Smooth muscle cell (in vitro differentiated cells): ENCODE results near the gene IWS1. TPM values are rescaled to one million over a fixed set of nuclear protein-coding genes. Genes with fewer than 3 reads are reported as not detected.

Source experiments
- DNase-seq: peaks from one replicate; lab custom pipeline; 2025; ENCODE audit not compliant: unreplicated experiment; lab: John Stamatoyannopoulos, UW
- H2AFZ ChIP-seq: fragments of 200-600 bp; sonication (generic); 2 replicates; pipeline ENCODE4 v1.6.0; 2016; ENCODE audit warnings: antibody characterized with exemption, low read depth, mild to moderate bottlenecking
- H3F3A ChIP-seq: fragments of 200-600 bp; sonication (generic); 2 replicates; pipeline ENCODE4 v1.6.0; 2017; ENCODE audit warnings: antibody characterized with exemption, low read depth
- H3K27ac ChIP-seq: fragments of 200-600 bp; sonication (generic); 2 replicates; pipeline ENCODE4 v1.5.1; 2016; ENCODE audit warnings: low read depth, mild to moderate bottlenecking
- H3K27me3 ChIP-seq: fragments of 200-600 bp; sonication (generic); 2 replicates; pipeline ENCODE4 v1.6.1; 2016; ENCODE audit warnings: low read depth, mild to moderate bottlenecking
- H3K36me3 ChIP-seq: fragments of 200-600 bp; sonication (generic); 2 replicates; pipeline ENCODE4 v1.5.1; 2016; ENCODE audit warnings: low read depth
- H3K4me1 ChIP-seq: fragments of 200-600 bp; sonication (generic); 2 replicates; pipeline ENCODE4 v1.5.1; 2016; ENCODE audit warnings: low read depth
- H3K4me2 ChIP-seq: fragments of 200-600 bp; sonication (generic); 2 replicates; pipeline ENCODE4 v1.6.0; 2016; ENCODE audit warnings: mild to moderate bottlenecking
- H3K4me3 ChIP-seq: fragments of 200-600 bp; sonication (generic); 2 replicates; pipeline ENCODE4 v1.5.1; 2016; ENCODE audit warnings: mild to moderate bottlenecking
- H3K79me2 ChIP-seq: fragments of 200-600 bp; sonication (generic); 2 replicates; pipeline ENCODE4 v1.6.0; 2016; ENCODE audit warnings: low read depth, mild to moderate bottlenecking
- H3K9ac ChIP-seq: fragments of 200-600 bp; sonication (generic); 2 replicates; pipeline ENCODE4 v1.6.0; 2016; ENCODE audit warnings: low read depth
- H3K9me3 ChIP-seq: fragments of 200-600 bp; sonication (generic); replicated peaks from 2 replicates; pipeline ENCODE4 v1.5.1; 2016; ENCODE audit warnings: low read depth
- H4K20me1 ChIP-seq: fragments of 200-600 bp; sonication (generic); 2 replicates; pipeline ENCODE4 v1.6.0; 2016; ENCODE audit warnings: low read depth
- CTCF ChIP-seq: fragments of 200-600 bp; sonication (generic); IDR thresholded peaks from 2 replicates; pipeline ENCODE4 v1.5.1; 2017; ENCODE audit warnings: borderline replicate concordance, mild to moderate bottlenecking, antibody characterized with exemption; ENCODE audit not compliant: insufficient read depth, poor library complexity, severe bottlenecking
- WGBS: methylation state at CpG from one replicate; pipeline ENCODE4 v1.1.7; 2016; ENCODE audit warnings: low lambda C conversion rate; 5-methylcytosine and 5-hydroxymethylcytosine counted together
- polyA plus RNA-seq: library from polyadenylated mRNA; unstranded; fragments of >200 nt; fragmentation: Nextera tagmentation; extraction: Ambion mirVana; gene quantifications from 2 replicates; pipeline ENCODE4 v1.2.1, GENCODE V29; 2016
- total RNA-seq: library from RNA; depleted of rRNA; stranded (reverse); fragments of >200 nt; gene quantifications from 2 replicates; pipeline ENCODE4 v1.2.3, GENCODE V29; 2014

The IWS1 gene
- total and polyA plus RNA-seq, 2 experiments from 2014 or later, result 31.2 to 36.1 TPM

- no peak overlapping the region for H3K9ac ChIP-seq
- H3K27me3 ChIP-seq, result no peaks in the 10 kb centered on the region
- no peak for TF ChIP-seq CTCF
- no peaks in the 10 kb centered on the region for H3F3A ChIP-seq
- no peaks in the 10 kb centered on the region for H3K4me1 ChIP-seq
- H3K4me3 ChIP-seq, result no peak overlapping the region
- 93% methylated on average over 12 of the region's 12 CpGs for WGBS
- no peak overlapping the region for H3K27ac ChIP-seq
- H4K20me1 ChIP-seq, result no peaks in the 10 kb centered on the region
- no peak for DNase-seq
- no peaks in the 10 kb centered on the region for H3K9me3 ChIP-seq
- no peaks in the 10 kb centered on the region for H3K36me3 ChIP-seq
- no peak overlapping the region for H2AFZ ChIP-seq
- H3K79me2 ChIP-seq, result no peaks in the 10 kb centered on the region
- H3K4me2 ChIP-seq, result no peak overlapping the region
Measured at GRCh38 chr2:127565261-127566138, 39.2 kb upstream of the IWS1 start.

DNA sequence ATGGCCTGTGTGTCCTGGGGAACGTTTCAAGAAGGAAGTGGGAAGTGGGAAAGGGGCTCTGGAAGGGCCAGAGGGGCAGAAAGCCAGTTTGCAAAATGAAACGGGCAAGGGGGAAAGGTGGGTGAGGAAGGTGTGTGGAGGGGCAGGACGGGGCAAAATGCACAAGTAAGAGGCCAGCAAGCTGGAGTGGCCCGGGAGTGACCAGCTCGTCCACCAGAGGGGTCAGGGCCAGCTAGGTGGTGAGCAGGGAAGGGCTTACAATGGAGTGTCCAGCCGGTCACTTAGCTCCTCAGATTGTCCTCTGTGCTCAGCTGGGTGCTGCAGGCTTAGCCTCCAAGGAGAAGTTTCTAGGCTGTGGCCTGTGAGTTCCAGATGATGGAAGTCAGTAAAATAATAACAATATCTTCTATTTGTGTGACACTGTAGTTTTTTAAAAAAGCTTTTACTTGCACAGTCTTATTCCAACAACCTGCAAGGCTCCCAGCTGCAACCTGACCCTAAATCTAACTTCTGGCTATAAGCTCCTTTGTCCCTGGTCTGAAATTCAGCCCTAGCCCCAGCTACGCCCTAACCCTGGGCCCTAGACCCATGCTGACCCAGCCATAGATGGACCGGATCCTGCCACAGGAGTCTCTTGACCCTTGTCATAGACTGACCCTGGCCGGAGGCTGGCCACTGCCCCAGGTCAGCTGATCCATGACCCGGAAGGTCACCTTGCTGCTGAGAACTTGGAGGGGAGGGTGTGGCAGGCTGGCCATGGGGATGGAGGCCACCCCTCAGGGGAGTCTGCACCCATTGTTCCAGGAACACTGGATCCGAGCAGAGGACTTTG, 38.4 kb upstream of the IWS1 start:
- no peak overlapping the region for H3K27ac ChIP-seq
- no peaks in the 10 kb centered on the region for H4K20me1 ChIP-seq
- TF ChIP-seq CTCF, result no peak
- H3K4me1 ChIP-seq, result no peaks in the 10 kb centered on the region
- no peak overlapping the region for H3K9ac ChIP-seq
- no peak overlapping the region for H3K4me2 ChIP-seq
- no peak overlapping the region for H3K4me3 ChIP-seq
- H2AFZ ChIP-seq, result no peak overlapping the region
- no peaks in the 10 kb centered on the region for H3K79me2 ChIP-seq
- no peaks in the 10 kb centered on the region for H3K36me3 ChIP-seq
- 86% methylated on average over 11 of the region's 11 CpGs for WGBS
- no peaks in the 10 kb centered on the region for H3F3A ChIP-seq
- DNase-seq, result no peak
- H3K27me3 ChIP-seq, result no peaks in the 10 kb centered on the region
- no peaks in the 10 kb centered on the region for H3K9me3 ChIP-seq

DNA sequence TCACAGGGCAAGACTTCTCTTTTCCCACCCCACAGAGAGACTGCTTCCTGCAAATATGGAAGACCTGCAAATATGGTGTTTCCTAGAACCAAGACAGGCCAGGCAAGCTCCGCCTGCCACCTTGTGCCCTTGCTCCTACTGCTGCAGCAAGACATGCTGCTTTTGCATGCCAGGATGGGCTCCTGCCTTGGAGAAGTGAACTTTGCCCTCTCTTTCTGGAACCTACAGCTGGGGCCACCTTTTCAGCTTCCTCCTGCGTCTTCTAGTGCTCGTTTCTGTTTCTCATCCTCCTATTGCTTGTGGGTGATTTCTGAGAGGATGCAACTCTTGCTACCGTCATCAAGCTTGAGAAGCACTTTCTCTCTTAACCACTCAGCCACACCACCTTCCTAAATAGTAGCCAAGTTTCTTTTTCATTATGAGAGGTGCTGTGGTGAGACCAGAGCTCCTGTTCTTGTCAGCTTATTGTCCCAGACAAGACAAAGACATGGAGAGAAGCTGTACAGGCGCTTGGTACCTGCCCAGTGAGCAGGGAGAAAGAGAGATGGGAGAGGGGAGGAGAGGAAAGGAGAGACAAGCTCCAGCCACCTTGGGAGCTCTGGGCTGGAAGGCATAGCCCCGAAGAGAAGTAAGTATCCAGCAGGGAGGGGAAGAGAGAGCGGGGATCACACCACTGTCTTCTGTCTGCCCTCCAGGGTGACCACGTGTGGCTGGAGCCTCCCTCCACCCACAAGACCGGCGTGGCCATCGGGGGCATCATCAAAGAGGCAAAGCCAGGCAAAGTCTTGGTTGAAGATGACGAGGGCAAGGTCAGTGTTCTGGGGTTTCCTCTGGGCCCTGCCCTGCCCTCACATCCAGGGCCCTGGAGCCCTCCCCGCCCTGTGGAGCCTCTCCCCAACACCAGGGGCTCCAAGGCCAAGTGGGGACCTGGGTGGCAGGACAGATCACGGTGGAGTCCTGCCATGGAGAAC, 37.5 kb upstream of the IWS1 start:
- no peak for TF ChIP-seq CTCF
- no peak for DNase-seq

More for the DNA sequence above, 37.5 kb upstream of the IWS1 start:
- H3K4me1 ChIP-seq, result no peaks in the 10 kb centered on the region
- no peaks in the 10 kb centered on the region for H3F3A ChIP-seq
- H2AFZ ChIP-seq, result no peak overlapping the region
- no peaks in the 10 kb centered on the region for H3K79me2 ChIP-seq
- no peaks in the 10 kb centered on the region for H3K9me3 ChIP-seq
- no peak overlapping the region for H3K27ac ChIP-seq
- H3K4me2 ChIP-seq, result no peak overlapping the region
- H4K20me1 ChIP-seq, result no peaks in the 10 kb centered on the region
- H3K4me3 ChIP-seq, result no peak overlapping the region
- no peaks in the 10 kb centered on the region for H3K36me3 ChIP-seq
- WGBS, result 83% methylated on average over 14 of the region's 14 CpGs
- no peaks in the 10 kb centered on the region for H3K27me3 ChIP-seq
- no peak overlapping the region for H3K9ac ChIP-seq
